GM18867 (cell line): ENCODE data around the gene RAB8A.

Experiments
- ATAC-seq: cut with Tn5 transposase; IDR thresholded peaks from one replicate; pipeline ENCODE4 v1.9.1; 2021; ENCODE audit warnings: mild to moderate bottlenecking, moderate library complexity; ENCODE audit not compliant: unreplicated experiment

RAB8A gene

DNA sequence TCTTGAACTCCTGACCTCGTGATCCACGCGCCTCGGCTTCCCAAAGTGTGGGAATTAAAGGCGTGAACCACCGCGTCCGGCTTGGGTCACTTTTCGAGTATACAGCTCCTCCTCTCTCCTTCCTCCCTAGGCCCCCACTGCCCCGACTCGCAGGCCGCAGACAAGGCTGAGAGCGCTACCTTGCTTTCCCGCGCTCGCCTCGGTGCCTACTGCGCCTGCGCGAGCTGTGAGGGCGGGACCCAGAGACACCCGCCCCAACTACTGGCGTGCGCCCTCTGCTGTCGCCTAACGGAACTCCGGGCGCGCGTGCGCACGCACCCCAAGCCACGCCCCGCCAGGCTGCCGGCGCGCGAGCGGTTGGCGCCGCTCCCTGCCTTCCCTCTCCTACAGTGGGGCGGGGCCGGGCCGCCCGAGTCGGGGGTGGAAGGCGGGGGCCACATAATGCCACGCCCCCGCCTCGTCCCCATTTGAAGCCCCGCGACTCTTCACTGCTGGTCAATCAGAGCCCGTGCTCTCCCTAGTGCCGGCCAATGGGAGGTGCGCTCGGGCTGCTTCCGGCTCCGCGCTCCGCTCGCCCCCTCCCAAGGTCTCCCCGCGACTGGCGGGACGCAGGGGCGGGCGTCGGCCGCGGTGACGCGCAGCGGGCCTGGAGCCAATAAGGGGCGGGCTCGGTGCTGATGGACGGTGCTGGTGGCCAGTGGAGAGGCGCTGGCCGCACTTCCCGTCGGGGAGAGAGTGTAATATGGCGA, at the start of gene RAB8A:
Gene RAB8A (plus strand): TSS at position 730 of the 749 bp plus-strand sequence. CDS start 13 bp downstream, at position 743.
- peak; percentile 88 for ATAC-seq

DNA sequence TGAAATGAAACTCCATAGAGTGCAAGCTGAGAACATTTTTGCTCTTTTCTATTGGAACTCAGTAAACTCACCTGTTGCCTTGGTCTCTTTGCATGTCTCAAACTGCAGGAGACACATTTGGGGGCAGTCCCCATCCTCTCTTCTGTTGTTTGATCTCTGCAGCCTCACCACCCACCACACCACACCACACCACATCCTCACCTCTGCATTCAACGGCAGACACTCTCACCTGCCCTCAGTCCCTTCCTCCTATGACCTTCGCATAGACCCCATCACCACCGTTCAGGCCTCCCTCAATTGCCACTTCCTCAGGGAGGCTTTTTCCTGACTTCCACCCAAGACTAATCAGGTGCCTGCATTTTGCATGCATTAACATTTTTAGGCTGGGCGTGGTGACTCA, 49.7 kb upstream of the RAB8A start:
- no peak for ATAC-seq

DNA sequence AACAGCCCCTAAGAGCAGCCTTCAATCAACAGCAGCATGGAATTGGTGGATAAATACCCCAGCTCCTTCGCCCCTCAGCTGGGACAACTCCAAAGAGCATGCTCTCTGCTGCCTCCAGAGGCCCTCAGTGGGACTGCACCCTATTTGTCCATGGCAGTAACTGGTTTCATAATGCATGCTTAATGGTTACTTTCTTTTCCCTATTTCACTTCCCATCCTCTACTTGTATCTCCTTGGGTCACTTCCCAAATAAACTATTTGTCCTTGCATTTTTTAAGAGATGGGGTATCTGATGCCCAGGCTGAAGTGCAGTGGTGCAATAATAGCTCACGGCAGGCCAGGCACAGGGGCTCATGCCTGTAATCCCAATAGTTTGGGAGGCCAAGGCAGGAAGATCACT, 48.9 kb upstream of the RAB8A start:
- ATAC-seq = no peak

DNA sequence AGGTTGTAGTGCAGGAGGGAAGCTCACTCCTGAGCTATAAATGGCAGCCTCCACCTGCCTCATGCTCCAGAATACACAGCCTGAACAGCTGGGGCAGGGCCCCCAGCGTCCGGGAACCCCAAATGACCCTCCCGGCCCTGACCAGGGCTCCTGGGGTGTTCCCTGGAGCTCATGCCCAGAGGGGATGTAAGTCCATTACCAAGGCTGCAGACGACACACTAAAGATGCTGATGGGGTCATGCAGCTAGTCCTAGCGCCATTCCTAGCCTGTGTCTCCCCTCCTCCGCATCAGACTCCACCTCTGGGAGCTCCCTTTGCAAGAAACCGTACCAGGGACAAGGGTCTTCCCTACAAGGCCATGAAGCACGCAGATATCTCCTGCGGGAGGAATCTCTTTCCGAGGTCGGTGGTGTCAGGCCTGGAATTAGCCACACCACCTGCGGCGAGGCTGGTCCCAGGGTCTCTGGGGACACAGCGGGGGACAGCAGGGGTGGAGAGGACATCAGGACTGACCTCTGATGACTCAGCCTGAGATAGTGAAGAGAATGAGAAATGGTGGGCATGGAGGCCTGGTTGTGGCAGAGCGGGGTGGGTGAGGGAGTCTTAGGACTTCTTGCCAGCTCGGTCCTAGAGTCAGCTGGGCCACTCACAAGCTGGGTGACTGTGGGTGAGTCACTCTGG, 47.3 kb upstream of the RAB8A start:
- ATAC-seq = no peak

DNA sequence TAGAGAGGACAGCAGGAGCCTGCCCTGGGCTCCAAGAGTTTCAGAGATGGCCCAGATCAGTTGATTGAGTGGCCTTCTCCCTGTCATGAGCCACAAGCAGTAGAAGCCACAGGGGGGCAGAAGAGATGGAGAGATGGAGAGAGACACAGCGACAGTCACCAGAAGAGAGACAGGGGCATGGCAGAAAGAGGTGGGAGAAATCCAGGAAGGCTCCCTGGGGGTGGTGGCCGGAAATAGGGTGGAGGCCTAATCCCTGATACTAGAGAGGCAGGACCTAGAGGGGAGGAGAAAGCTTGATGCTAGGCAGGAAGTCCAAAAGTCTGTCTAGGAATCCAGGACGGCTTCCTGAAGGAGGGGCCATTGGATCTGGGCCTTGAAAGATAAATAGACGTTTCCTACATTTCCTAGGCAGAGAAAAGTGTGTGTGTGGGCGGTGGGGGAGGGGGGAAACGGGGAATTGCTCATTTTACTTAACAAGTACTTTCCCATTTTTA, 45.0 kb upstream of the RAB8A start:
- ATAC-seq = no peak

DNA sequence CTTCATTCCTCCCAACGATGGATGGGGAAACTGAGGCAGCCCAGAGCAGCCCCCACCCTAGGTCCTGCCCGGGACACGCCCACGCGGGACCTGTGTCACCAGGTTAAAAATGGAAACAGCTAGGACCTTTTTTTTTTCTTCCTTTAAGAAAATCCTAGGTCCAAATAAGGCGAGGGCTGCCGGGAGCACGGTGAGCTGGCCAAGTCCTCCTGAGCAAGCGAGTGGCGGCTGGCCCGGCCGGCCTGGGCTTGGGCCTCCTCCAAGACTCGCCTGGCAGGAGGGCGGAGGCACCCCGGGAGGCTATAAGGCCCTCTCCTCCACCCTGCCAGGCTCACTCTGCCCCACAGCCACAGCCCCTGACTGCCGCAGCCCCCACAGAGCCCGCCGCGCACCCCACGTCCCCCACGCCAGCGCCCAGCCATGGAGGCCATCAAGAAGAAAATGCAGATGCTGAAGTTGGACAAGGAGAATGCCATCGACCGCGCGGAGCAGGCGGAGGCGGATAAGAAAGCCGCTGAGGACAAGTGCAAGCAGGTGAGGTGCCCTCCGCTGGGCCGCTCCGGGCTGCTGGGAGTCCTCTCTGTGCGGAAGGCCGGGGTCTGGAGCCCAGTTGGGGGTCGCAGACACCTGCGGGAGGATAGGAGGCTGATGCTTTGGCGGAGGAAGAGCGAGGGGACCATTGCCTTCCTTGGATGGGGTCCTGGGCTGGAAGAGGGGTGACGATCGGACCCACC, 44.3 kb upstream of the RAB8A start:
- no peak for ATAC-seq

DNA sequence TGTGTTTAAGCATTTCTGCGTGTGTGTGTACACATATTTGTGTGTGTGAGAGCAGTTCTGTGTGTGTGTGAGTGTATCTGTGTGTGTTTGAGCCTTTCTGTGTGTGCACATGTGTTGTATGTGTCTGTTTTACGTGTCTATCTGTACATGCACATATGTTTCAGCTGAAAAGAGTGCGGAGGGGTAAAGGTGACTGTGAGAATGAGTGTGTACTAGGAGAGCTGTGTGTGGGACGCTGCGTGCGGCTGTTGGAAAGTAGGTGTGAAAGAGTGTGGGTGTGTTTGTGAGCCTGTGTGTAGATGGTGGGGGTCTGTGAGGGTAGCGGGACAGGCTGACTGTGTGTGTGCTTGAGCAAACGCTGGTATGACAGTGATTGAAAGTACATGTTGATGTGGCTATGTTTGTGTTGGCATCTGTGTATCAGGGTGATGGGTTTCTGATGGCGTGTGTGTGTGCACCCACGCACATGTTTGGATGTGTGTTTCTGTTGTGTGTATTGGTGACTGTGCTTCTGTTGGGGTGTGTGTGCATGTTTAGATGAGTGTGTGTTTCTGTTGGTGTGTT, 42.9 kb upstream of the RAB8A start:
- ATAC-seq = no peak

DNA sequence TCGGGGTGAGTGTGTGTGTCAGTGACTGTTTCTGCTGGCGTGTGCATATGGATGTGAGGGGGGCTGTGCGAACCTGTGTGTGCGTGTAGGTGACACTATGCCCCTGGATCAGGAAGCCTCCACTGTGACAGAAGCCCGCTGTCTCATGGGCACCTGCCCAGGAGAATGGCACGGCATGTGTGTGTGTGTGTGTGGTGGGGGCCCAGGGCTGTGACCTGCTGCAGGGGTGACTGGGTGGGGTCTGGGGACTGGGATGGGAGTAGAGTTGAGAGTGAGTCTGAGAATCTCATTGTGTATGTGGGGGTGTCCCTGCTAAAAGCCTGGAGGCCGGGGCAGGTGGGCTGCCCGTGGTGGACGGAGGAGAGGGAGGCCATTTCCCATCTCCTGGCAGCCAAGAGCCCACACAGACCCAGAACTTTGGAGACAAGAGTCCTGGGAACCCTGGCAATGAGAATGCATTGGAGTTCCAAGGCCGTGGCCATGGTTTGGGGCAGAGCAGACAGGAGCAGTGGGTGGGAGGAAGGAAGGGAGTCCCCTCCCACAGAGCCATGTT, 41.8 kb upstream of the RAB8A start:
- ATAC-seq = no peak

DNA sequence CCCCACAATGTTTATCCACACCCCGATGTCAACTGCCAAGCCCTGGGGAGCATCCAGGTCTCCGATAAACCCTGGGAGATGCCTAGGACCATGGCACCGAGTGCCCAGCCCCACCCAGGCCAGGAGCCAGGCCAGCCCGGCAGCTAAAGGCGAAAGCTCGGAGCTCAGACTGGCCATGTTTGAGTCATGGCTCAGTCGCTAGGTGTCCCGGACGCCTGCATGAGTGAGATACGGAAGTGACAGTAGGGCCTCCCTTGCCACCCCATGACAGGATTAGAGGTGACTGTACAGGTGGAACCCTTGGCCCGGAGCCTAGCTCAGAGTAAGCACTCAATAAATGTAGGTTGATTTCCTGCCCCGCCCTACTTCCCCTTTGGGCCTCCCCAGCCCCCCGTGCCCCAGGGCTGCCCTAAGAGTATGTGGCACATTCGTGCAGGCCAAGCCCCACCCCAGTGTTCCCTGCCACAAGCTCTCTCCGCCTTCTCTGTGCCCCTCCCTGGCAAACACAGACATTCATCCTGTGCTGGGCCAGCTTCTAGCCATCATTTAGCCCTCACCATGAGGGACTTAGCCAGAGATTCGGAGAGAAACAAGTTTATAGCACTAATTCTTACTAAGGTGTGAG, 41.2 kb upstream of the RAB8A start:
- ATAC-seq = no peak

DNA sequence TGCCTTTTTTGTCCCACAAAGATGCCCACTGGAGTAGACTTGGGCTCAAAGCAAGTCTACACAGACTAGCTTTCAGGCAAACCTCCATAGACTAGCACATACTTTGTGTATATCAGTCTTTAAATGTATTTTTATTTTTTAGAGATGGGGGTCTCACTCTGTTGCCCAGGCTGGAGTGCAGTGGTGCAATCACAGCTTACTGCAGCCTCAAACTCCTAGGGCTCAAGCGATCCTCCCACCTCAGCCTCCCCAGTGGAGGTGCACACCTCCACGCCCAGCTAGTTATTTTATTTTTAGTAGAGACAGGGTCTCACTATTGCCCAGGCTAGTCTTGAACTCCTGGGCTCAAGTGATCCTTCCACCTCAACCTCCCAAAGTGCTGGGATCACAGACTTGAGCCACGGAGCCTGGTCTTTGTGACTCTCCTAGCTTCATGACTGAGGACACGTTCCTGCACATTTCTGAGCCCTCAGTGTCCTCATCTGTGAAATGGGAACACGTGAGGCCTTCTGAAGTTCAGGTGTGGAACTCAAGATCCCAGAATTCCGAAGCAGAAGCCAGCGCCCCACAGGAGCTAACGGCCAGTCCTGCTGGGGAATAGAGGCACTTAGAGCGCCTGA, 40.5 kb upstream of the RAB8A start:
- no peak for ATAC-seq

DNA sequence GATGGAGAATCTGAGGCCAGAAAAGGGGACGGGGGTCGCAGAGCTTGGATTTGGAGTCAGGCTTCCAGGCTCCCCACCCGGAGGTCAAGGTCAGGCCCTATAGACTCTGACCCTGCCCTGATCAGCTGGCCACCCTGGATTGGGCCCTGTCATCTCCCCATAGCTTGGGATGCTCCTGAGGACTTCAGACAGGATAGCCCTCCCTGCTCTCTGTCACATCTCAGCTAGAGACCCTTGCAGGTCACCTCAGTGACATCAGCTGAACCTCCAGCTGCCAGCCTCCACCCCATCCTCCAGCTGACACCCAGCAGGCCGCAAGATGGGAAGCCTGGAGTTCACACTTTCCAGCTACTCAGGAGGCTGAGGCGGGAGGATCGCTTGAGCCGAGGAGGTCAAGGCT, 38.2 kb upstream of the RAB8A start:
- no peak for ATAC-seq

DNA sequence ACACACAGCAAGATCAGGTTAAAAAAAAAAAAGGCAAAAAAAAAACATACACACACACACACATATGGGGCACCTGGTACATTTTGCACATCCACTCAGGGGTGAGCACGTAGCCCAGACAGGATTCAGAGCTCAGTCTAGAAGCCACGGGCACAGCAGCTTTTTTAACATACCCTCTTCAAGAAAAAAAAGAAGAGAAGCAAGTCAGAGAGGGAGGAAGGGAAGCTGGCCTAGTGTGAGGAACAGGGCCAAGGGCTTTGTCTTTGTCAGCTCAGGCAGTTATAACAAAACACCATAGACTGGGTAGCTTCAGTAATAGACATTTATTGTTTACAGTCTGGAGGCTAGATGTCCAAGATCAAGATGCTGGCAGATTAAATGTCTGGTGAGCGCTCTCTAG, 37.7 kb upstream of the RAB8A start:
- ATAC-seq = no peak

DNA sequence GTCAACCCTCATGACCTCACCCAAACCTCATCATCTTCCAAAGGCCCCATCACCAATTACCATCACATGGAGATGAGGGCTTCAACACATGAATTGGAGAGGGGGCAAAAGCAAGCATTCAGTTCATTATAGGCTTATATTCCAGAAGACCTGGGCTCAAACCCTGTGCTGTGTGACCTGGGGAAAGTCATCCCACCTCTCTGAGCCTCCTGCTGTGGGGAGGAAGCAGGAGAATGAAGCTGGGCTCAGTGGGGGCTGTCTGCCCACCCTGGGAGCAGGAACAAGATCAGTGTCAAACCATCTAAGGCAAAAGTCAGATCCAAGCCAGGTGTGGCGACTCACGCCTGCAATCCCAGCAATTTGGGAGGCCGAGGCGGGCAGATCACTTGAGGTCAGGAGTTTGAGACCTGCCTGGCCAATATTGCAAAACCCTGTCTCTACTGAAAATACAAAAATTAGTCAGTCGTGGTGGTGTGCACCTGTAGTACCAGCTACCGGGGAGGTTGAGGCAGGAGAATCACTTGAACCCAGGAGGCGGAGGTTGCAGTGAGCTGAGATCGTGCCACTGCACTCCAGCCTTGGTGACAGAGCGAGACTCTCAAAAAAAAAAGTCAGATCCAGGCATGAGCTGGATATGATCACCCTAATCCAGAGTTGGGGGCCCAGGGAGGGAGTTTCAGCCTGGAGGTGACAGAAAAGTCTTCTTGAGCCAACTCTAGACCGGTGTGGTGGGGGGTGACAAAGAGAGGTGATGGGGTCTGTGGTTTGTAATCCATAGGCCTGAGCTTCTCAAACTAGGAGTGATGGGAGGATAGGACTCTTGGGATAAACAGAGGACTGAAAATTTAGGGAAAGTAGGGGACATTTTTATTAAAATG, 37.0 kb upstream of the RAB8A start:
- no peak for ATAC-seq

DNA sequence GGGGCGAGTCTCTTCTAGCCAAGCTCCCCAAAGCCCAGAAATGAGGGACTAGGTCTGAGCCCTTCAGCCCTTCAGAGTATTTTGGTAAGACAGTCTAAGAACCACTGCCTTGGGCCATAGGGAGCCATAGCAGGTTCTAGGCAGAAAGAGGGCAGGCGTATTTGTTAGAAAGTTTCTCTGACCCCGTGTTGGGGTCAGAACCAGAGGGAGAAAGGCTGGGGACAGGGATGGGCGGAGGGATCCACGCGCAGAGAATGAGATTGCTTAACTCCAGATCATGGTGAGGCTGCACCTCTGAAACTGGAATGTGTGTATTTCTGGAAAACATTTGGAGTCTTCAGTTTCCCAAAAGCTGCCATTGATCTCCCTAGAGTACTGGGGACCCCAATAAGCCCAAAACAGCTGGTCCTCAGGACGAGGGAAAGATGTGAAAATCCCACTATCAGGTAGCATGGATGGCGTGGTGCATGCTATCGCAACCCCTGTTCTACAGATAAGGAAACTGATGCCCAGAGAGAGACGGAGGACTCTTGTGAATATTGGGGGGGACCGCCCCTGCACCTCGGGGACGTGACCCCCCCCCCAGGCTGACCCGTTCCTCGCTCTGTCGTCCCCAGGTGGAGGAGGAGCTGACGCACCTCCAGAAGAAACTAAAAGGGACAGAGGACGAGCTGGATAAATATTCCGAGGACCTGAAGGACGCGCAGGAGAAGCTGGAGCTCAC, 36.1 kb upstream of the RAB8A start:
- ATAC-seq = no peak

DNA sequence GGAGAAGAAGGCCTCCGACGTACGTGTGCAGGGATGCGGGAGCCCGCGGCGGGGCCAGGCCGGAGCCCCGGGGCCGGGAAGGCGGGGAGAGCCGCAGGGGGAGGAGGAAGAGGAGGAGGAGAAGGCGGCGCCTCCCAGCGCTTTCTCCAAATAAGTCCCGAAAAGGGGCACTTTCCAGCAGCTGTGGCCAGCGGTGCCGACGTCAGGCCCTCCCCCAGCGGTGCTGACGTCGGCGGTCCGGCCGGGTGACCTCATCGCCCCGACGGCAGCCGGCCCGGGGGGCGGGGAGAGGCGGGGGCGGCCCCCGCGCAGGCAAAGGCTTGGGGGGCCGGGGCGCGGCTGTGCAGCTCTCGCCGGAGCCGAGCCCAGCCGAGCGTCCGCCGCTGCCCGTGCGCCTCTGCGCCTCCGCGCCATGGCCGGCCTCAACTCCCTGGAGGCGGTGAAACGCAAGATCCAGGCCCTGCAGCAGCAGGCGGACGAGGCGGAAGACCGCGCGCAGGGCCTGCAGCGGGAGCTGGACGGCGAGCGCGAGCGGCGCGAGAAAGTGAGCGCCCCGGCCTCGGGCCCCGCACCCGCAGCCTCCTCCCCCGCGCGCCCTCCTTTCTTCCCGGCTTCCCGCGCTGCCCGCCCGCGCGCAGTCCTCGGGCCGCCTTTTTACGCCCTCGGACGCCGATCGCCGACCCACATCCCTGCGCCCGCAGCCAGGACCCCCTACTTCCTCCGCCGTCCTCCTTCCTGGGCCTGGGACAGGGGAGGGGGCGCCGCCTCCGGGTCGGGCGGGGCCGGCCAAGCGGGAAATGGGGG, 35.3 kb upstream of the RAB8A start, which contains the start of gene TPM4:
Gene TPM4 (plus strand): TSS at position 342 of the 804 bp plus-strand sequence. CDS start 71 bp downstream, at position 413.
- ATAC-seq = peak; percentile 49

DNA sequence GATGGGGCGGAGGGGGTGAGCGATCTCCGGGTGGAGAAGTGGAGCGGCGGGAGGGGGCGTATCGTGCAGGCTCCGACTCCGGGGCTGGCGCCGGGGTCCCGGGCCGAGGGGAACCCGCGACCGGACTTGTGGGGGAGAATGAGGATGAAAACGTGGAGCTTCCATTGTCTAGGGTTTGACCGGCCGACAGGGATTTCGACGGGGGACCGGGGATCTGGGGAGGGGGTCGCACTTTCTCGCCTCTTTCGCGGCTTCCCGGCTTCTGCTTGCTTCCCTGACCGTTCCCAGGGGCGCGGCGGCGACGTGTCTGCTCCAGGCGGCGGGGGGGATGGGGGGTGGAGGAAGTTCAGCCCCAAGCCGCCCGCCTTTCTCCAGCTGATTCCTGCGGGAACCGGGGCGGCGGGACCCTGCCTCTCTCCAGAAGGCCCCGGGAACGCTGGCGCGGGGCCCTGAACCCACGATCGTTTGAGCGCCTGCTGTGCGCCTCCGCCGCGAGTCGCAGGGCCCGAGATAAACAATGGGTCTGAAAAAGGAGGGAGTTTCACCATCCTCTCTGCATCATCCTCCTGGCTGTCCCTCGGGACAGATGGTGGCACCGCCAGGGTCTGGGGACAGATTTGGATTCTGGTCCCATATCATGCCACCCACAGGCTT, 34.6 kb upstream of the RAB8A start:
- no peak for ATAC-seq
